NCI-H146 treated with DMSO at 0.1 percent for 48 hours (cell line): ENCODE results near the gene ARFGEF2.
"Not testable (repeated sequence)": the region's sequence is repeated elsewhere in the genome, so short reads cannot be mapped to it uniquely, and the experiment has no call there.

Experiments used
- DNase-seq: peaks from one replicate; lab custom pipeline; 2025; ENCODE audit not compliant: unreplicated experiment; lab: John Stamatoyannopoulos, UW

Gene ARFGEF2

DNA sequence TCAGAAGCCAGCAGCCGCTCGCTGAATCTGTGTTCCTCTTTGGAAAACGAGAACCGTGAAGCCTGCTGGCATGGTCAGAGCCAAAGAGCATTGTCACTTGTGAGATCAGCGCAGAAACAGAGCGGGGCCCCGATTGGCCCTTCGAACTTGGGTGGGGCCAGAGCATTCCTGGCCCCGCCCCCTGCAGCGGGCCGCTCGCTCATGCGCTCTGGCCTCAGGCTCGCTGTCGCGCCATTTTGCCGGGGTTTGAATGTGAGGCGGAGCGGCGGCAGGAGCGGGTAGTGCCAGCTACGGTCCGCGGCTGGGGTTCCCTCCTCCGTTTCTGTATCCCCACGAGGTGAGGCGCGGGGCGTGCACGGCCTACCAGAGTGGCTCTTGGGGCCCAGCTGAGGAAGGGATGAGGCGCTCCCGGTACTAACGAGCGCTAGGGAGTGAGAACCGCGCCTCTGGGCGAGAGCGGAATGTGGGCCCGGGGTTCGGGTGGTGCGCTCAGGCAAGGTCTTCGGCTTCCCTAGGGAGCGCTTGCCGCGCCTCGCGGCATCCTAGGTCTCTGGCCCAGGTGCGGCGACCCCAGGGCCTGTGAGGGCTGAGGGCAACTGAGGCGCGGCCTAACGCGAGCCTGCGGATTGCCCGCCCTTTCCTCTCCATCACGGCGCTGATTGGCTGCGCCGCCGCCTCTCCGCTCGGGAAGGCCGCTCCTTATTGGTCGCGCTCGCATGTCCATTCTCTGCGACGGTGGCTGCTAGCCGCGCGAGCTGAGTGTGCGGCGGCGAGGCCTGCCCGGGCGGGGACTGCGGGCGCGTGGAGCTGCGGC, 124.8 kb downstream of the ARFGEF2 start, which contains the start of gene CSE1L:
TSS of gene CSE1L (plus strand) at position 226 of the 814 bp plus-strand sequence. CDS start 12,152 bp downstream, outside the sequence.
- DNase-seq, result peak; percentile 91

DNA sequence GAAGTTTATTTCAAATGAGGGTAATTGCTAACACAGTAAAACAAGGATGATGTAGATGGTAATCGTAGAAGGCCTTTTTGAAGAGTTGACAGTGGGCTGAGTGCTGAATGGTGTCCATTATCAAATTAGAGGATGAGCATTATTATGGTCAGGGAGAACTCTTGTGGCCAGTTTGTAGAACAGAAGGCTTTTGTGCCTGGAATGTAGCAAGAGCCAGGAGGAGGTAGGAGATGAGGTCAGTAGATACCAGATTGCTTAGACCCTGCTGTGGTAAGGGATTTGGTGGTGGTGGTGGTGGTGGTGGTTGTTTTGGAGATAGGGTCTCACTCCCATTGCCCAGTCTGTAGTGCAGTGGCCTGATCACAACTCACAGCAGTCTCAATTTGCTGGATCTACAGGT, 130.8 kb downstream of the ARFGEF2 start:
- no peak for DNase-seq

- no peak for DNase-seq
These were observed 132.6 kb downstream of the ARFGEF2 start for GRCh38 chr20:49054056-49054643.

DNA sequence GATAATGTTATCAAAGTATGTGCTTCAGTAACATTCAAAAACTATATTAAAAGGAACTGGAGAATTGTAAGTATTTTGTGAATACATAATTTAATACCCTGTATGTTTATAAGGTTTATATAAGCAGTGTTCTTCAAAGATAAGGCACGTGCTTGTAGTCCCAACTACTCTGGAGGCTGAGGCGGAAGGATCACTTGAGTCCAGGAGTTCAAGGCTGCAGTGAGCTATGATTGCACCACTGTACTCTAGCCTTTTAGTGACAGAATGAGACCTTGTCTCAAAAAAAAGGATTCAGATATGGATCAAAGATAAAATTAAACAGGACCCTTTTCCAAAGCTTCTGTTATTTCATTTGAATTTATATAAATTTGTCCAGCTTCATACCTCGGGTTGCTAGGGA, 141.8 kb downstream of the ARFGEF2 start:
- DNase-seq, result no peak

- DNase-seq, result no peak
These were observed 153.0 kb downstream of the ARFGEF2 start for GRCh38 chr20:49074521-49074920.

DNA sequence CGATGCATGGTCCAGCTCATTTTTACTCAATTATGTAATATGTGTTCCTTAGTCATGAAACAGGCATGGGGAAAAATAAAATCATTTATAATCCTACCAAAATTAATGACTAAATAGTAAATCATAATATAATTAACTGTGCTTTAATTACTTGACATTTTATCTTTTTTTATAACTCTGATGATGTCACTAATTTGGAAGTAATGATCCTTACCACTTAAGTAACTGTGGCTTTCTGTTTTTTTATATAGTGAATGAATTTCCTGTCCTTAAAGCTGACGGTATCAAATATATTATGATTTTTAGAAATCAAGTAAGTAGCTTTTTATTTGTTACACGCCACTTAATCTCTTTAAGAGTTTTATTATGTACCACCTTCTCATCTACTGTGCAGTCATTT, 156.8 kb downstream of the ARFGEF2 start:
- no peak for DNase-seq

GRCh38 chr20:49082295-49082694, 160.8 kb downstream of the ARFGEF2 start:
- DNase-seq, result not testable (repeated sequence)
